ENCODE measurements around the gene ESR1. TPM values are rescaled to one million over a fixed set of nuclear protein-coding genes. Genes with fewer than 3 reads are reported as not detected.
A peak's percentile ranks its signal among the peaks of the same experiment; 100 is the strongest.

Gene ESR1
- total RNA-seq, 1 donor from 2014 or later, result not detected

DNA sequence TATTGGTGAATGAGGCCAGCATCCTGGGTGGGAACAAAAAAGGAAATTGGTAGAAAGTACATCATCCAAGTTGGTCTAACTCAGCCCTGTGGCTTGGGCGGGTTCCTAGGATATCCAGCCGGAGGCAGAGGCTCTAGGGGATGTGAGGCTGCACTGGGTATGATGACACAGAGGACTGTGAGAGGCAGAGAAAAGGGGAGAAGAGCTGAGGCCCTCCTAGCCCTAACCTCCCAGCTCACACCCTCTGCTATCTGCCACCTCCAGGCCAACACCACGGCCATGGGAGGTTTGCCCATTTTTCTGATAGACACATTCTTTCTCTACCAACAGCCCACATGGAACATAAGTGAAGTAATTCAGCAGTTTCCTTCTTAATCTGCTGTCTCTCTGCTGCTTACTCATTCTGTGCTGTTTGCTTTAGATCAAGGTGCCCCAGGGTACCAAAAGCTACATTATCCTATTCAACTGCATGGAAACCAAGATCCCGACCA, 284.4 kb downstream of the ESR1 start:
- DNase-seq (ENCODE audit: low spot score in 2 of 2, unreplicated experiment in 2 of 2), result no peak
- Mint-ChIP-seq H3K27me3 (ENCODE audit: low read depth) (peaks cover 2% of the 10 kb centered on the region), H3K27ac (no peak overlapping the region), H3K9me3 (no peaks in the 10 kb centered on the region), H3K4me3 (no peak overlapping the region), H3K36me3 (no peaks in the 10 kb centered on the region), H3K4me1 (no peaks in the 10 kb centered on the region)
- TF ChIP-seq, protein P1, sequence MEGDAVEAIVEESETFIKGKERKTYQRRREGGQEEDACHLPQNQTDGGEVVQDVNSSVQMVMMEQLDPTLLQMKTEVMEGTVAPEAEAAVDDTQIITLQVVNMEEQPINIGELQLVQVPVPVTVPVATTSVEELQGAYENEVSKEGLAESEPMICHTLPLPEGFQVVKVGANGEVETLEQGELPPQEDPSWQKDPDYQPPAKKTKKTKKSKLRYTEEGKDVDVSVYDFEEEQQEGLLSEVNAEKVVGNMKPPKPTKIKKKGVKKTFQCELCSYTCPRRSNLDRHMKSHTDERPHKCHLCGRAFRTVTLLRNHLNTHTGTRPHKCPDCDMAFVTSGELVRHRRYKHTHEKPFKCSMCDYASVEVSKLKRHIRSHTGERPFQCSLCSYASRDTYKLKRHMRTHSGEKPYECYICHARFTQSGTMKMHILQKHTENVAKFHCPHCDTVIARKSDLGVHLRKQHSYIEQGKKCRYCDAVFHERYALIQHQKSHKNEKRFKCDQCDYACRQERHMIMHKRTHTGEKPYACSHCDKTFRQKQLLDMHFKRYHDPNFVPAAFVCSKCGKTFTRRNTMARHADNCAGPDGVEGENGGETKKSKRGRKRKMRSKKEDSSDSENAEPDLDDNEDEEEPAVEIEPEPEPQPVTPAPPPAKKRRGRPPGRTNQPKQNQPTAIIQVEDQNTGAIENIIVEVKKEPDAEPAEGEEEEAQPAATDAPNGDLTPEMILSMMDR (IDR thresholded peaks at IDR 0.05; ENCODE audit: unreplicated experiment), result no peak

DNA sequence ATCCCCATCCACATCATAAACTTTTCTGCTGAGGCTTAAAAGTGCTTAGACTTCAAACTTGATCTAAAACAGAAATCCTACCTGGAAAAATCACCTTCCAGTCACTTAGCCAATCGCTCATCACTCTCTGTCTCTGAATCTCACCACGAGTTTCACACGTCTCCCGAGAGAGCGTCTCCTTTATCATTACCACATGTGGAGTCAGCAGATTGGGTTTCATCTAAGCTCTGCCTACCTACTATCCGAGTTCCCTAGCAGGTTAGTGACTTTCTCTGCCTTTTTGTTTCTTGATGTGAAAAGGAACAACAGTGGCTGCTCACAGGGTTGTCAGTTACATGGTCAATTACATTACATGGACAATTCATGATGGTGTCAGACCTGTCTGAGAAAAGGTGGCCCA, 286.2 kb downstream of the ESR1 start:
- H3K27ac Mint-ChIP-seq, result no peak overlapping the region
- no peak for DNase-seq (ENCODE audit: low spot score in 2 of 2, unreplicated experiment in 2 of 2)
- H3K36me3 Mint-ChIP-seq, result no peaks in the 10 kb centered on the region
- TF ChIP-seq, protein P1 (IDR thresholded peaks at IDR 0.05; ENCODE audit: unreplicated experiment), result no peak
- peaks cover 2% of the 10 kb centered on the region for H3K27me3 Mint-ChIP-seq (ENCODE audit: low read depth)
- H3K4me1 Mint-ChIP-seq, result no peaks in the 10 kb centered on the region
- H3K4me3 Mint-ChIP-seq, result no peak overlapping the region
- H3K9me3 Mint-ChIP-seq, result no peaks in the 10 kb centered on the region

DNA sequence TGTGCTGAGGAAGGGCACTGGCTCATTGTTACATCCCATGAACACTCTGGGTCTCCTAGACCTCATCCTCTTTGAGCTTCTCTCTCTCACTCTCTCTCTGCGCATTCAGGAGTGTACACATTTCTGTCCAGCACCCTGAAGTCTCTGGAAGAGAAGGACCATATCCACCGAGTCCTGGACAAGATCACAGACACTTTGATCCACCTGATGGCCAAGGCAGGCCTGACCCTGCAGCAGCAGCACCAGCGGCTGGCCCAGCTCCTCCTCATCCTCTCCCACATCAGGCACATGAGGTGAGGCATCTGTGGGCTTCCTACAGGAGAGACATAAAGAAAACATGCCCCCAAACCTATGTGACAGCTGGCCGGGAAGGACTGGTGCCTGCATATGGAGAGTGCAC, 286.8 kb downstream of the ESR1 start:
- peaks cover 2% of the 10 kb centered on the region for H3K27me3 Mint-ChIP-seq (ENCODE audit: low read depth)
- no peak overlapping the region for H3K4me3 Mint-ChIP-seq
- H3K4me1 Mint-ChIP-seq, result no peaks in the 10 kb centered on the region
- no peaks in the 10 kb centered on the region for H3K36me3 Mint-ChIP-seq
- no peak for DNase-seq (ENCODE audit: low spot score in 2 of 2, unreplicated experiment in 2 of 2)
- H3K9me3 Mint-ChIP-seq, result no peaks in the 10 kb centered on the region
- no peak overlapping the region for H3K27ac Mint-ChIP-seq
- TF ChIP-seq, protein P1 (IDR thresholded peaks at IDR 0.05; ENCODE audit: unreplicated experiment), result no peak

DNA sequence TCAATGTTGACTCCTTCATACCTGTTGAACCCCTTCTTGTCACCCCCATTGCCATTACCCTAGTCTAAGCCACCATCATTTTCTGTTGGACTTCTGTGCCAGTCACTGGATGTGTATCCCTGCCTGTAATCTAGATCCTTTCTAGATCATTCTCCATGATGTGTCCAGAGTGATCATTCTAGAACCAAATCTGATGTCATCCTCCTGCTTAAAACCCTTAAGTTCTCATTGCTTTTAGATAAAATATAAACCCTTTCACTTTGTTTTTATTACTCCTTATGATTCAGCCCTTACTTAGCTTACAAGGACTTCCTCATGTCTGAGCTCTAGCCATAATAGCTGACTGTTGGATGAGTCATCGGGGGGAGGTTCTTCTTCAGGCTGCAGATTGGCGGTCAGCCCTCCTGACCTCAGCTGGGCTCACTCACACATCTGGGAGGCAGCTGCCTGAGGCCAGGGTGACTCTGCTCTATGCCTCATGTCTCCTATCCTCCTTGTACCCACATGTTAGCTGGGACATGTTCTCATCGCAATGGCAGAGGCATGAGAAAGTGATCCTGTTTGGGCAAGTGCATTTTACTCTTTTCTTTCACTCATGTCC, 287.6 kb downstream of the ESR1 start:
- H3K27me3 Mint-ChIP-seq (ENCODE audit: low read depth), result peaks cover 2% of the 10 kb centered on the region
- H3K4me3 Mint-ChIP-seq, result no peak overlapping the region
- H3K4me1 Mint-ChIP-seq, result no peaks in the 10 kb centered on the region
- TF ChIP-seq, protein P1 (IDR thresholded peaks at IDR 0.05; ENCODE audit: unreplicated experiment), result no peak
- no peaks in the 10 kb centered on the region for H3K9me3 Mint-ChIP-seq
- no peaks in the 10 kb centered on the region for H3K36me3 Mint-ChIP-seq
- no peak for DNase-seq (ENCODE audit: low spot score in 2 of 2, unreplicated experiment in 2 of 2)
- no peak overlapping the region for H3K27ac Mint-ChIP-seq

DNA sequence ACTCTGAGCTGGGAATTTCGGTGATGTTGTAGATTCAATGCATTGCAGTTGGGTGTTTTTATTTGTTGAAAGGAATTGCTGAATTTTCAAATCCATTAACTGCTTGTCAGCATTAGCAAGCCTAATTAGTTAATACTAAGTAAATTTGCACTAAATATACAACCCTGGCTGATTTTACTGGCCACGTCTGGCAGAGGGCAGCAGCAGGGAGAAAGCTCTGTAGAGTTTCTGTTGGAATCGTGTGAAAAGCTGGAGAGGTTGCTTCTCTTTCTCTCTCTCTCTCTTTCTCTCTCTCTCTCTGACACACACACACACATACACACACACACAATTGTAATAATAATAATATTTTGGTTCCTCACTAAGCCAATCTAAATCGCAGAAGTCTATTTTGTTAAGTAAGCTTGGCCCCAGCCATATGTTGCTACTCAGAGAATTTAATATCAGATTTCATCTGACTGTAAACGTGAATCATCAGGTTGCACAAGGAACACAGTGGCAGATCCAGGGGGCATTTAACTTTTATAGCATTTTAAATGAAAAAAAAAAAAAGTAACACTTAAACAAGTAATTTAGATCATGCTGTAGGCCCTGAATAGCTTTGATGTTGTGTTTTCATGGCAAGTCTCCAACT, 289.5 kb downstream of the ESR1 start:
- TF ChIP-seq, protein P1 (IDR thresholded peaks at IDR 0.05; ENCODE audit: unreplicated experiment), result no peak
- Mint-ChIP-seq H3K9me3 (no peaks in the 10 kb centered on the region), H3K36me3 (no peaks in the 10 kb centered on the region), H3K27ac (peak overlapping the region; percentile 75), H3K4me3 (no peak overlapping the region), H3K4me1 (no peaks in the 10 kb centered on the region), H3K27me3 (ENCODE audit: low read depth) (no peaks in the 10 kb centered on the region)
- DNase-seq (ENCODE audit: low spot score in 2 of 2, unreplicated experiment in 2 of 2), result no peak
